ENCODE measurements around the gene AP3D1. TPM values are rescaled to one million over a fixed set of nuclear protein-coding genes. Genes with fewer than 3 reads are reported as not detected.
A peak's percentile ranks its signal among the peaks of the same experiment; 100 is the strongest.

Gene AP3D1
- total and polyA plus RNA-seq, 2 donors from 2014 or later, result 68.4 to 125 TPM

DNA sequence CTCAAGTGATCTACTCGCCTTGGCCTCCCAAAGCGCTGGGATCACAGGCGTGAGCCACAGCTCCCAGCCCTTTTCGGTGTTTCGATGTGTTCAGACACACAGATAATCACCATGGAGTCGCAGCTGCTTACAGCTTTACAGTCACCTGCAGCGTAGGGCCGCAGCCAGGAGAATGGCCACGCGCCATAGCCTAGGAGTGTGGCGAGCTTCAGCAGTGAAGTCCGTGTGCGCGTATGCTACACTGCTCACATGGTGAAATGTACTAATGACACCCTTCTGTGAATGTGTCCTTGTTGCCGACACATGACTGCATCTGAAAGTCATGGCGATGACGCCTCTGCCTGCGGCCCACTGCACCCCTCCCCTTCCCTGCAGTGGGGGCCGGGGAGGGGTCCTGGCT lies 23.6 kb downstream of the AP3D1 start:
- H3K9me3 ChIP-seq (ENCODE audit: control insufficient read depth in 2 of 3, insufficient read depth in 1 of 3, low read length in 3 of 3), result no peaks in the 10 kb centered on the region
- TF ChIP-seq CTCF (IDR thresholded peaks at IDR 0.05; ENCODE audit: borderline replicate concordance, extremely low read depth, insufficient read depth), result no peak
- no peak overlapping the region for H3K27ac ChIP-seq (ENCODE audit: low read depth in 2 of 2, low read length in 2 of 2)
- DNase-seq (no peak), FAIRE-seq (no peak)
- no peak overlapping the region for H3K9ac ChIP-seq (ENCODE audit: low read length in 3 of 3)
- no peaks in the 10 kb centered on the region for H3K27me3 ChIP-seq (ENCODE audit: control insufficient read depth, insufficient read depth, low read length)
- H3K4me1 ChIP-seq (ENCODE audit: control insufficient read depth in 2 of 3, insufficient read depth in 2 of 3, low read depth in 1 of 3, low read length in 3 of 3), result no peaks in the 10 kb centered on the region
- H3K36me3 ChIP-seq (ENCODE audit: control insufficient read depth in 2 of 3, insufficient read depth in 3 of 3, low read length in 3 of 3), result peaks cover 2 to 41% (median 31%) of the 10 kb centered on the region in 3 donors
- intact Hi-C loops (cut with DNase I), result no loop called here
- H3K4me3 ChIP-seq (ENCODE audit: low read length in 3 of 3), result no peak overlapping the region

- no peak overlapping the region for H3K27ac ChIP-seq (ENCODE audit: low read depth in 2 of 2, low read length in 2 of 2)
- H3K4me1 ChIP-seq (ENCODE audit: control insufficient read depth in 2 of 3, insufficient read depth in 2 of 3, low read depth in 1 of 3, low read length in 3 of 3), result no peaks in the 10 kb centered on the region
- H3K9me3 ChIP-seq (ENCODE audit: control insufficient read depth in 2 of 3, insufficient read depth in 1 of 3, low read length in 3 of 3), result no peaks in the 10 kb centered on the region
- FAIRE-seq (no peak), DNase-seq (peak in 1 of 5 donors; percentile 66)
- intact Hi-C loops (cut with DNase I), result no loop called here
- no peak overlapping the region for H3K4me3 ChIP-seq (ENCODE audit: low read length in 3 of 3)
- peaks cover 2 to 41% (median 28%) of the 10 kb centered on the region in 3 donors for H3K36me3 ChIP-seq (ENCODE audit: control insufficient read depth in 2 of 3, insufficient read depth in 3 of 3, low read length in 3 of 3)
- H3K27me3 ChIP-seq (ENCODE audit: control insufficient read depth, insufficient read depth, low read length), result no peaks in the 10 kb centered on the region
- no peak overlapping the region for H3K9ac ChIP-seq (ENCODE audit: low read length in 3 of 3)
- no peak for TF ChIP-seq CTCF (IDR thresholded peaks at IDR 0.05; ENCODE audit: borderline replicate concordance, extremely low read depth, insufficient read depth)
Observed at GRCh38 chr19:2126879-2127518, 24.4 kb downstream of the AP3D1 start.

- peaks cover 2 to 40% (median 25%) of the 10 kb centered on the region in 3 donors for H3K36me3 ChIP-seq (ENCODE audit: control insufficient read depth in 2 of 3, insufficient read depth in 3 of 3, low read length in 3 of 3)
- FAIRE-seq (no peak), DNase-seq (peak in 4 of 5 donors; percentile 34 to 55 (median 42))
- H3K9me3 ChIP-seq (ENCODE audit: control insufficient read depth in 2 of 3, insufficient read depth in 1 of 3, low read length in 3 of 3), result no peaks in the 10 kb centered on the region
- no peaks in the 10 kb centered on the region for H3K4me1 ChIP-seq (ENCODE audit: control insufficient read depth in 2 of 3, insufficient read depth in 2 of 3, low read depth in 1 of 3, low read length in 3 of 3)
- no peaks in the 10 kb centered on the region for H3K27me3 ChIP-seq (ENCODE audit: control insufficient read depth, insufficient read depth, low read length)
- H3K27ac ChIP-seq (ENCODE audit: low read depth in 2 of 2, low read length in 2 of 2), result no peak overlapping the region
- intact Hi-C loops (cut with DNase I), result no loop called here
- TF ChIP-seq CTCF (IDR thresholded peaks at IDR 0.05; ENCODE audit: borderline replicate concordance, extremely low read depth, insufficient read depth), result no peak
- no peak overlapping the region for H3K9ac ChIP-seq (ENCODE audit: low read length in 3 of 3)
- H3K4me3 ChIP-seq (ENCODE audit: low read length in 3 of 3), result no peak overlapping the region
Observed at GRCh38 chr19:2123682-2124387, 27.5 kb downstream of the AP3D1 start.
